GM23338 (cell line): ENCODE measurements around the gene REXO5. TPM values are rescaled to one million over a fixed set of nuclear protein-coding genes. Genes with fewer than 3 reads are reported as not detected.

Experiments used
- ATAC-seq: fragments of 200-7000 bp; cut with Tn5 transposase; 3 replicates; pipeline ENCODE4 v1.9.1; 2020
- DNase-seq: peaks from one replicate; pipeline ENCODE4 v3.0.0-alpha.2; 2015; ENCODE audit warnings: low spot score
- H2AFZ ChIP-seq: fragments of 200-600 bp; sonication (generic); 2 replicates; pipeline ENCODE4 v1.8.0; 2016; ENCODE audit warnings: antibody characterized with exemption, mild to moderate bottlenecking, moderate library complexity
- H3F3A ChIP-seq: fragments of 200-600 bp; sonication (generic); replicated peaks from 2 replicates; pipeline ENCODE4 v1.8.0; 2017; ENCODE audit warnings: antibody characterized with exemption, mixed run types, low read depth
- H3K27ac ChIP-seq: fragments of 200-600 bp; sonication (generic); 2 replicates; pipeline ENCODE4 v1.6.1; 2016; ENCODE audit warnings: low read depth
- H3K27me3 ChIP-seq: fragments of 200-600 bp; sonication (generic); 2 replicates; pipeline ENCODE4 v1.8.0; 2016; ENCODE audit warnings: mild to moderate bottlenecking, mixed run types, moderate library complexity; ENCODE audit not compliant: insufficient read depth
- H3K36me3 ChIP-seq: fragments of 200-600 bp; sonication (generic); 2 replicates; pipeline ENCODE4 v1.8.0; 2016; ENCODE audit warnings: mild to moderate bottlenecking; ENCODE audit not compliant: insufficient read depth
- H3K4me1 ChIP-seq: fragments of 200-600 bp; sonication (generic); 2 replicates; pipeline ENCODE4 v1.8.0; 2016; ENCODE audit warnings: mild to moderate bottlenecking, moderate library complexity; ENCODE audit not compliant: insufficient read depth
- H3K4me2 ChIP-seq: fragments of 200-600 bp; sonication (generic); 2 replicates; pipeline ENCODE4 v1.7.1; 2017; ENCODE audit warnings: mixed run types
- H3K4me3 ChIP-seq: fragments of 200-600 bp; sonication (generic); 2 replicates; pipeline ENCODE4 v1.6.1; 2016; ENCODE audit warnings: mixed run types
- H3K79me2 ChIP-seq: fragments of 200-600 bp; sonication (generic); replicated peaks from 2 replicates; pipeline ENCODE4 v1.8.0; 2017; ENCODE audit warnings: mild to moderate bottlenecking; ENCODE audit not compliant: insufficient read depth
- H3K9me2 ChIP-seq: fragments of 200-600 bp; sonication (generic); 2 replicates; pipeline ENCODE4 v1.8.0; 2017; ENCODE audit not compliant: insufficient read depth
- H4K20me1 ChIP-seq: fragments of 200-600 bp; sonication (generic); replicated peaks from 2 replicates; pipeline ENCODE4 v1.8.0; 2017; ENCODE audit warnings: mild to moderate bottlenecking; ENCODE audit not compliant: insufficient read depth
- H3K27ac Mint-ChIP-seq: 2 replicates; pipeline ENCODE4 v1.8.0; 2020; ENCODE audit warnings: inconsistent platforms, mild to moderate bottlenecking, moderate library complexity, mixed read lengths
- H3K27me3 Mint-ChIP-seq: 3 replicates; pipeline ENCODE4 v1.8.0; 2022; ENCODE audit warnings: low read depth, mild to moderate bottlenecking, moderate library complexity, mixed read lengths, inconsistent platforms; ENCODE audit not compliant: insufficient read depth, poor library complexity
- H3K36me3 Mint-ChIP-seq: 3 replicates; pipeline ENCODE4 v1.8.0; 2021; ENCODE audit warnings: low read depth, mild to moderate bottlenecking, inconsistent platforms, moderate library complexity, mixed read lengths
- H3K4me1 Mint-ChIP-seq: 3 replicates; pipeline ENCODE4 v1.8.0; 2020; ENCODE audit warnings: mild to moderate bottlenecking, inconsistent platforms, mixed read lengths
- H3K4me3 Mint-ChIP-seq: 3 replicates; pipeline ENCODE4 v1.8.0; 2021; ENCODE audit warnings: moderate library complexity, mild to moderate bottlenecking, inconsistent platforms, mixed read lengths
- H3K9me3 Mint-ChIP-seq: 3 replicates; pipeline ENCODE4 v1.8.0; 2020; ENCODE audit warnings: moderate library complexity, mild to moderate bottlenecking, inconsistent platforms, mixed read lengths
- CREB1 ChIP-seq: fragments of 250-450 bp; sonication (Bioruptor Pico); IDR thresholded peaks from 2 replicates; pipeline ENCODE4 v1.5.0; 2020; ENCODE audit warnings: low read depth, mild to moderate bottlenecking, moderate library complexity
- ETS1 ChIP-seq: IDR thresholded peaks from 2 replicates; pipeline ENCODE4 v1.6.1; 2016; ENCODE audit warnings: antibody characterized with exemption
- EZH2 ChIP-seq: fragments of 200-600 bp; sonication (generic); IDR thresholded peaks from one replicate; pipeline ENCODE4 v1.8.0; 2017; ENCODE audit warnings: antibody characterized with exemption, mild to moderate bottlenecking, low read depth; ENCODE audit not compliant: unreplicated experiment
- EZH2phosphoT487 ChIP-seq: fragments of 200-600 bp; sonication (generic); IDR thresholded peaks from one replicate; pipeline ENCODE4 v1.8.1; 2018; ENCODE audit warnings: antibody characterized with exemption; ENCODE audit not compliant: unreplicated experiment
- JUNB ChIP-seq: IDR thresholded peaks from one replicate; pipeline ENCODE4 v1.6.1; 2016; ENCODE audit warnings: antibody characterized with exemption; ENCODE audit not compliant: unreplicated experiment
- NANOG ChIP-seq: IDR thresholded peaks from 2 replicates; pipeline ENCODE4 v1.6.1; 2016; ENCODE audit warnings: antibody characterized with exemption, borderline replicate concordance
- POLR2AphosphoS5 ChIP-seq: IDR thresholded peaks from 2 replicates; pipeline ENCODE4 v1.6.1; 2016; ENCODE audit warnings: antibody characterized with exemption, low read depth
- STAT1 ChIP-seq: IDR thresholded peaks from one replicate; pipeline ENCODE4 v1.6.1; 2016; ENCODE audit warnings: antibody characterized with exemption; ENCODE audit not compliant: unreplicated experiment
- ZNF331 ChIP-seq: fragments of 250-450 bp; sonication (Bioruptor Pico); IDR thresholded peaks from 2 replicates; pipeline ENCODE4 v1.5.0; 2020; ENCODE audit warnings: low read depth, mild to moderate bottlenecking, moderate library complexity
- polyA plus RNA-seq: library from polyadenylated mRNA; unstranded; fragments of >200 nt; fragmentation: Nextera tagmentation; extraction: Ambion mirVana; gene quantifications from 2 replicates; pipeline ENCODE4 v1.2.1, GENCODE V29; 2016
- total RNA-seq: library from RNA; depleted of rRNA; stranded (reverse); fragments of >200 nt; shearing (Covaris generic); gene quantifications from 2 replicates; pipeline ENCODE4 v1.2.3, GENCODE V29; 2014
- TF ChIP-seq, protein P1 (sequence below): IDR thresholded peaks from one replicate; pipeline ENCODE4 v1.6.1; 2018; ENCODE audit warnings: antibody characterized with exemption; ENCODE audit not compliant: unreplicated experiment
- TF ChIP-seq, protein P2 (sequence below), 2 experiments: fragments of 200-600 bp in 1 of 2; sonication (generic) in 1 of 2; conservative IDR thresholded peaks; 2 replicates each; pipeline versions ENCODE4 v1.5.1 to v1.6.1; 2016 to 2017; ENCODE audit warnings: antibody characterized with exemption in 2 of 2, low read depth in 2 of 2, mild to moderate bottlenecking in 2 of 2, moderate library complexity in 1 of 2

The REXO5 gene
- total and polyA plus RNA-seq, 2 experiments from 2014 or later = 6.5 to 6.9 TPM

DNA sequence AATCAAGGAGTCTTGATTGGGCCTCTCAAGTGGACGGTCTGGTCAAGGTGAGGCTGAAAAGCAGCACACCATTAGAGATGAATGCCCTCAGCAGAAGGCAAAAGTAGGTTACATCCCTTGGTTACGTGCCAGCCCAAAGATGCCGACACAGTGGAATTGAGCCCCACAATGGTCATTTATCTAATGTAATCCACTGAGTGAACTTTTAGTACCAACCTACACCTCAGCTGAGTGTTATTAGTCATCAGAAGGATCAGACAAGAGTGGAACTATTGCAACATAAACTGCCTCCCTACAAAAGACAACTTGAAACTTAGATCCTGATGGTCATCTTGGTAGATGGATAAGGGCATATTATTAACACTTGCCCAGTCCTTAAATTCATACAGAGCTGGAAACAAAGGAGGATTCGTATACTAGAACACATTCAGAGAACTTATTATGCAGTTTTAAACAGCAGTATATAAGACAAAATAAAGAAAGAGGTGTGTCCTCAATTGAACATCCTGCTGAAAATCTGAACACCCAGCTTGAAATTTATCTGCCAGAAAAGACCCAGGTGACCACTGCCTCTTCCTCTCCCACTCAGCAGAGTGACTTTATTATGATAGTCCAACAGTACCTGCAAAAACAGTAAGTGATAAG, 91.0 kb downstream of the REXO5 start:
- H3K4me3 ChIP-seq = no peak overlapping the region
- H4K20me1 ChIP-seq = peaks cover 25% of the 10 kb centered on the region
- no peak overlapping the region; the same call in 1 of the 2 replicates for H3K27ac ChIP-seq

DNA sequence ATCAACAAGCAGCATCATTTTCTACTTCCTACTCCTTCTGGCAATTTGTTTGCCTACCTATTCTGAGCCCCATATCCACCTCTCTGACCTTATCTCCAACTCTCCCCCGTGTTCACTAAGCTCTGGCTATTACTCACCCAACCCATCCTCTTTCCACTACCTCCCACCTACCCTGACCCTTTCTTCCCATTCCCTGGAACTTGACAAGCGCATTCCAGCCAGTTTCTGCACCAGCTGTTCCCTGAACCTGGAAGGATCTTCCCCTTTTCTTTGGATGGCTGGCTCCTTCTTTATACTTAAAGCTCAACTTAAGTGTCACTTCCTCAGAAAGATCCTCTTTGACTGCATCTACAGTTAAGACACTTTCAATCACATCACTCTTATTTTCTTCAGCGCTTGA, 91.6 kb downstream of the REXO5 start:
- Mint-ChIP-seq H3K4me1 (peaks cover 33% of the 10 kb centered on the region), H3K4me3 (no peak overlapping the region), H3K27me3 (peaks cover 5% of the 10 kb centered on the region), H3K27ac (no peak overlapping the region), H3K9me3 (peaks cover 2% of the 10 kb centered on the region; the same call in 1 of the 3 replicates), H3K36me3 (peaks cover 25% of the 10 kb centered on the region)
- Histone ChIP-seq H2AFZ (no peak overlapping the region), H3K27me3 (no peaks in the 10 kb centered on the region), H3K4me1 (peaks cover 25% of the 10 kb centered on the region), H3K36me3 (peaks cover 5% of the 10 kb centered on the region), H3K4me2 (peak overlapping the region; percentile 96), H3K9me2 (no peaks in the 10 kb centered on the region), H3K79me2 (peaks cover 84% of the 10 kb centered on the region), H3F3A (no peaks in the 10 kb centered on the region), H3K4me3 (peak overlapping the region; percentile 88; the same call in 1 of the 2 replicates), H4K20me1 (peaks cover 25% of the 10 kb centered on the region), H3K27ac (no peak overlapping the region)
- DNase-seq (peak; percentile 30), ATAC-seq (no peak)
- TF ChIP-seq EZH2 = no peak
- TF ChIP-seq, protein P1, sequence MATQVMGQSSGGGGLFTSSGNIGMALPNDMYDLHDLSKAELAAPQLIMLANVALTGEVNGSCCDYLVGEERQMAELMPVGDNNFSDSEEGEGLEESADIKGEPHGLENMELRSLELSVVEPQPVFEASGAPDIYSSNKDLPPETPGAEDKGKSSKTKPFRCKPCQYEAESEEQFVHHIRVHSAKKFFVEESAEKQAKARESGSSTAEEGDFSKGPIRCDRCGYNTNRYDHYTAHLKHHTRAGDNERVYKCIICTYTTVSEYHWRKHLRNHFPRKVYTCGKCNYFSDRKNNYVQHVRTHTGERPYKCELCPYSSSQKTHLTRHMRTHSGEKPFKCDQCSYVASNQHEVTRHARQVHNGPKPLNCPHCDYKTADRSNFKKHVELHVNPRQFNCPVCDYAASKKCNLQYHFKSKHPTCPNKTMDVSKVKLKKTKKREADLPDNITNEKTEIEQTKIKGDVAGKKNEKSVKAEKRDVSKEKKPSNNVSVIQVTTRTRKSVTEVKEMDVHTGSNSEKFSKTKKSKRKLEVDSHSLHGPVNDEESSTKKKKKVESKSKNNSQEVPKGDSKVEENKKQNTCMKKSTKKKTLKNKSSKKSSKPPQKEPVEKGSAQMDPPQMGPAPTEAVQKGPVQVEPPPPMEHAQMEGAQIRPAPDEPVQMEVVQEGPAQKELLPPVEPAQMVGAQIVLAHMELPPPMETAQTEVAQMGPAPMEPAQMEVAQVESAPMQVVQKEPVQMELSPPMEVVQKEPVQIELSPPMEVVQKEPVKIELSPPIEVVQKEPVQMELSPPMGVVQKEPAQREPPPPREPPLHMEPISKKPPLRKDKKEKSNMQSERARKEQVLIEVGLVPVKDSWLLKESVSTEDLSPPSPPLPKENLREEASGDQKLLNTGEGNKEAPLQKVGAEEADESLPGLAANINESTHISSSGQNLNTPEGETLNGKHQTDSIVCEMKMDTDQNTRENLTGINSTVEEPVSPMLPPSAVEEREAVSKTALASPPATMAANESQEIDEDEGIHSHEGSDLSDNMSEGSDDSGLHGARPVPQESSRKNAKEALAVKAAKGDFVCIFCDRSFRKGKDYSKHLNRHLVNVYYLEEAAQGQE = no peak
- no peak for TF ChIP-seq CREB1 (CRISPR knock-in tag)
- TF ChIP-seq ZNF331 = no peak
- no peak for TF ChIP-seq JUNB
- no peak for TF ChIP-seq NANOG
- no peak for TF ChIP-seq ETS1
- TF ChIP-seq EZH2phosphoT487 = no peak
- TF ChIP-seq, protein P2, sequence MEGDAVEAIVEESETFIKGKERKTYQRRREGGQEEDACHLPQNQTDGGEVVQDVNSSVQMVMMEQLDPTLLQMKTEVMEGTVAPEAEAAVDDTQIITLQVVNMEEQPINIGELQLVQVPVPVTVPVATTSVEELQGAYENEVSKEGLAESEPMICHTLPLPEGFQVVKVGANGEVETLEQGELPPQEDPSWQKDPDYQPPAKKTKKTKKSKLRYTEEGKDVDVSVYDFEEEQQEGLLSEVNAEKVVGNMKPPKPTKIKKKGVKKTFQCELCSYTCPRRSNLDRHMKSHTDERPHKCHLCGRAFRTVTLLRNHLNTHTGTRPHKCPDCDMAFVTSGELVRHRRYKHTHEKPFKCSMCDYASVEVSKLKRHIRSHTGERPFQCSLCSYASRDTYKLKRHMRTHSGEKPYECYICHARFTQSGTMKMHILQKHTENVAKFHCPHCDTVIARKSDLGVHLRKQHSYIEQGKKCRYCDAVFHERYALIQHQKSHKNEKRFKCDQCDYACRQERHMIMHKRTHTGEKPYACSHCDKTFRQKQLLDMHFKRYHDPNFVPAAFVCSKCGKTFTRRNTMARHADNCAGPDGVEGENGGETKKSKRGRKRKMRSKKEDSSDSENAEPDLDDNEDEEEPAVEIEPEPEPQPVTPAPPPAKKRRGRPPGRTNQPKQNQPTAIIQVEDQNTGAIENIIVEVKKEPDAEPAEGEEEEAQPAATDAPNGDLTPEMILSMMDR (conservative IDR thresholded peaks at IDR 0.05; ENCODE audit: low read depth in 2 of 2) = no peak
- no peak for TF ChIP-seq STAT1

More for the DNA sequence above, 91.0 kb downstream of the REXO5 start:
- Mint-ChIP-seq H3K27me3 (peaks cover 5% of the 10 kb centered on the region), H3K4me1 (peaks cover 28% of the 10 kb centered on the region), H3K9me3 (peaks cover 2% of the 10 kb centered on the region; the same call in 1 of the 3 replicates), H3K27ac (no peak overlapping the region), H3K4me3 (no peak overlapping the region), H3K36me3 (peaks cover 22% of the 10 kb centered on the region)
- Histone ChIP-seq H3F3A (no peaks in the 10 kb centered on the region), H3K27me3 (no peaks in the 10 kb centered on the region), H3K9me2 (no peaks in the 10 kb centered on the region), H3K4me1 (peaks cover 21% of the 10 kb centered on the region), H3K79me2 (peaks cover 84% of the 10 kb centered on the region), H2AFZ (no peak overlapping the region), H3K4me2 (no peak overlapping the region), H3K36me3 (peaks cover 6% of the 10 kb centered on the region)
- no peak for DNase-seq
- no peak for ATAC-seq
- TF ChIP-seq NANOG (no peak), POLR2AphosphoS5 (no peak), CREB1 (CRISPR knock-in tag) (no peak), ZNF331 (no peak), EZH2 (no peak), STAT1 (no peak), JUNB (no peak), EZH2phosphoT487 (no peak)
- TF ChIP-seq, protein P2 (conservative IDR thresholded peaks at IDR 0.05; ENCODE audit: low read depth in 2 of 2) = no peak
